Sigmoid colon (tissue), 7 donors: ENCODE data around the gene SPAG4. TPM values are rescaled to one million over a fixed set of nuclear protein-coding genes. Genes with fewer than 3 reads are reported as not detected.
A peak's percentile ranks its signal among the peaks of the same experiment; 100 is the strongest.

Experiments used
- DNase-seq: peaks from one replicate; pipeline ENCODE4 v3.0.0-alpha.2; 2019
- H3K27ac ChIP-seq, 4 donors: fragments of 200-600 bp; sonication (generic); one replicate each; pipeline ENCODE4 v1.5.1; 2016 to 2019; ENCODE audit warnings: mild to moderate bottlenecking in 1 of 4
- H3K27me3 ChIP-seq, 3 donors: fragments of 200-600 bp; sonication (generic); one replicate each; pipeline ENCODE4 v1.5.1; 2019; ENCODE audit warnings: mild to moderate bottlenecking in 1 of 3
- H3K36me3 ChIP-seq, 4 donors: fragments of 200-600 bp; sonication (generic); one replicate each; pipeline ENCODE4 v1.5.1; 2016 to 2019
- H3K4me1 ChIP-seq, 4 donors: fragments of 200-600 bp; sonication (generic); one replicate each; pipeline ENCODE4 v1.5.1; 2017 to 2019
- H3K4me3 ChIP-seq, 4 donors: fragments of 200-600 bp; sonication (generic); one replicate each; pipeline ENCODE4 v1.5.1; 2017 to 2019; ENCODE audit warnings: mild to moderate bottlenecking in 2 of 4, moderate library complexity in 1 of 4
- H3K9me3 ChIP-seq, 4 donors: fragments of 200-600 bp in 3 of 4; sonication (generic) in 3 of 4; one replicate each; pipeline versions ENCODE4 v1.5.1 to v1.6.1; 2013 to 2019
- EP300 ChIP-seq, 4 donors: sonication (generic); formaldehyde crosslinking; IDR thresholded peaks; one replicate each; pipeline ENCODE4 v1.6.1; 2017; ENCODE audit warnings: antibody characterized with exemption in 4 of 4
- POLR2A ChIP-seq, 2 donors: fragments of 450-650 bp; IDR thresholded peaks; one replicate each; pipeline ENCODE4 v1.6.1; 2016; ENCODE audit warnings: antibody characterized with exemption in 2 of 2, mild to moderate bottlenecking in 2 of 2, moderate library complexity in 2 of 2
- POLR2AphosphoS5 ChIP-seq, 4 donors: sonication (generic); formaldehyde crosslinking; IDR thresholded peaks; one replicate each; pipeline ENCODE4 v1.6.1; 2017; ENCODE audit warnings: antibody characterized with exemption in 4 of 4
- WGBS, 2 donors: extraction: QIAGEN DNeasy Blood & Tissue Kit; methylation state at CpG; one replicate each; pipeline ENCODE4 v1.1.7; 2013; 5-methylcytosine and 5-hydroxymethylcytosine counted together
- intact Hi-C: fragments of 100-400 bp; cut with DNase I; formaldehyde crosslinking; loops from one replicate; pipeline ENCODE4 v1.15.1; 2023
- polyA plus RNA-seq, 3 donors: library from polyadenylated mRNA; stranded (reverse); fragments of 200-250 nt; gene quantifications; one replicate each; pipeline ENCODE4 v1.2.3, GENCODE V29; 2013
- total RNA-seq, 4 donors: library from RNA; depleted of rRNA; stranded (reverse); fragments of >200 nt; gene quantifications; one replicate each; pipeline ENCODE4 v1.1.0, GENCODE V29; 2016
- TF ChIP-seq, protein P1 (sequence below), 4 experiments: fragments of 450-650 bp in 3 of 4; fragments of 200-600 bp in 1 of 4; IDR thresholded peaks; one replicate each; pipeline ENCODE4 v1.5.1; 2016 to 2019; ENCODE audit warnings: antibody characterized with exemption in 4 of 4, mild to moderate bottlenecking in 3 of 4, moderate library complexity in 2 of 4
- donor health status: healthy with polysubstance abuse.
- donor health status: Bipolar disorder and iron deficiency.
- donor health status: healthy.

Gene SPAG4, protein sequence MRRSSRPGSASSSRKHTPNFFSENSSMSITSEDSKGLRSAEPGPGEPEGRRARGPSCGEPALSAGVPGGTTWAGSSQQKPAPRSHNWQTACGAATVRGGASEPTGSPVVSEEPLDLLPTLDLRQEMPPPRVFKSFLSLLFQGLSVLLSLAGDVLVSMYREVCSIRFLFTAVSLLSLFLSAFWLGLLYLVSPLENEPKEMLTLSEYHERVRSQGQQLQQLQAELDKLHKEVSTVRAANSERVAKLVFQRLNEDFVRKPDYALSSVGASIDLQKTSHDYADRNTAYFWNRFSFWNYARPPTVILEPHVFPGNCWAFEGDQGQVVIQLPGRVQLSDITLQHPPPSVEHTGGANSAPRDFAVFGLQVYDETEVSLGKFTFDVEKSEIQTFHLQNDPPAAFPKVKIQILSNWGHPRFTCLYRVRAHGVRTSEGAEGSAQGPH
- total RNA-seq (10 to 100 TPM in 1 of 4 donors, 1 to 10 TPM in 3; 3.3 to 10.5 (median 4.6) TPM), polyA plus RNA-seq (1 to 10 TPM in 2 of 3 donors, not detected in 1; 4.1 to 4.2 TPM)

DNA sequence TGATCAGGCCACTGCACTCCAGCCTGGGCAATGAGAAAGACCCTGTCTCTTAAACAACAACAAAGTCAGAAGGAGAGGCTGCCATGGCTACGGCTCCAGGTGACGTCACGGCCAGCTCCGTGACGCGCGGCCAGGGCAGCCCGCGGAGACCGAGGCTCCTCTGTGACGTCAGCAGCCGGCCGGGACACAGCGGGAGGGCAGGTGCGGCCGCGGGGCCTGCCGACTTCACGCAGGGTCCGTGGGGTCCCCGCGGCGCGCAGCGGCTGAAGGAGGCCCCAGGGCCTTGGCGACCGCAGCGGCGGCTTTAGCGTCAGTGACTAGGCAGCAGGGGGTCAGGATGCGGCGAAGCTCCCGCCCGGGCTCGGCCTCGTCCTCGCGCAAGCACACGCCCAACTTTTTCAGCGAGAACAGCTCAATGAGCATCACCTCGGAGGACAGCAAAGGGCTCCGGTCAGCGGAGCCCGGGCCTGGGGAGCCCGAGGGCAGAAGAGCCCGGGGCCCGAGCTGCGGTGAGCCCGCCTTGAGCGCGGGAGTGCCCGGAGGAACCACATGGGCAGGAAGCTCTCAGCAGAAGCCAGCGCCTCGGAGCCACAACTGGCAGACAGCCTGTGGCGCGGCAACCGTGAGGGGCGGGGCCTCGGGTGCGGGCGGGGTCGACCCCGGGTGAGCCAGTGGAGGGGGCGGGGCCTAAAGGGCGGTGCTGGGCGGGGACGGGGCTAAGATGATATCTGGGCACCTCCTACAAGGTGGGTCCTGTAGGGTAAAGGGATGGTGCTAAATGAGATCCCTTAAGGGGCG lies at the start of gene SPAG4:
Gene SPAG4, plus strand, starts transcription at position 163 of the 798 bp plus-strand sequence. Its CDS starts 175 bp downstream, at position 338.
- DNase-seq, result peak; percentile 99
- Histone ChIP-seq H3K9me3 (no peaks in the 10 kb centered on the region), H3K4me3 (peak within 1 kb of the TSS; percentile 46 to 58 (median 52)), H3K27ac (peak within 1 kb of the TSS; percentile 85 to 99 (median 92)), H3K36me3 (no peaks in the 10 kb centered on the region), H3K27me3 (no peaks in the 10 kb centered on the region), H3K4me1 (peaks cover 0 to 43% (median 33%) of the 10 kb centered on the region in 4 donors)
- intact Hi-C loops, result loop anchor here (2.0 to 5.0 kb wide), 3 partner anchors 74 to 127 kb away; partner anchors contain the start of genes ERGIC3, NFS1, RBM39 and ROMO1
- TF ChIP-seq POLR2AphosphoS5 (IDR thresholded peaks at IDR 0.05) (peak; percentile 75 to 87 (median 80)), POLR2A (IDR thresholded peaks at IDR 0.05) (peak; percentile 62 to 72), EP300 (IDR thresholded peaks at IDR 0.05) (peak in 2 of 4 donors; percentile 39 to 63)
- TF ChIP-seq, protein P1, sequence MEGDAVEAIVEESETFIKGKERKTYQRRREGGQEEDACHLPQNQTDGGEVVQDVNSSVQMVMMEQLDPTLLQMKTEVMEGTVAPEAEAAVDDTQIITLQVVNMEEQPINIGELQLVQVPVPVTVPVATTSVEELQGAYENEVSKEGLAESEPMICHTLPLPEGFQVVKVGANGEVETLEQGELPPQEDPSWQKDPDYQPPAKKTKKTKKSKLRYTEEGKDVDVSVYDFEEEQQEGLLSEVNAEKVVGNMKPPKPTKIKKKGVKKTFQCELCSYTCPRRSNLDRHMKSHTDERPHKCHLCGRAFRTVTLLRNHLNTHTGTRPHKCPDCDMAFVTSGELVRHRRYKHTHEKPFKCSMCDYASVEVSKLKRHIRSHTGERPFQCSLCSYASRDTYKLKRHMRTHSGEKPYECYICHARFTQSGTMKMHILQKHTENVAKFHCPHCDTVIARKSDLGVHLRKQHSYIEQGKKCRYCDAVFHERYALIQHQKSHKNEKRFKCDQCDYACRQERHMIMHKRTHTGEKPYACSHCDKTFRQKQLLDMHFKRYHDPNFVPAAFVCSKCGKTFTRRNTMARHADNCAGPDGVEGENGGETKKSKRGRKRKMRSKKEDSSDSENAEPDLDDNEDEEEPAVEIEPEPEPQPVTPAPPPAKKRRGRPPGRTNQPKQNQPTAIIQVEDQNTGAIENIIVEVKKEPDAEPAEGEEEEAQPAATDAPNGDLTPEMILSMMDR (IDR thresholded peaks at IDR 0.05), result no peak
- WGBS, 2 donors, result 1% methylated on average over 68 of the region's 68 CpGs

DNA sequence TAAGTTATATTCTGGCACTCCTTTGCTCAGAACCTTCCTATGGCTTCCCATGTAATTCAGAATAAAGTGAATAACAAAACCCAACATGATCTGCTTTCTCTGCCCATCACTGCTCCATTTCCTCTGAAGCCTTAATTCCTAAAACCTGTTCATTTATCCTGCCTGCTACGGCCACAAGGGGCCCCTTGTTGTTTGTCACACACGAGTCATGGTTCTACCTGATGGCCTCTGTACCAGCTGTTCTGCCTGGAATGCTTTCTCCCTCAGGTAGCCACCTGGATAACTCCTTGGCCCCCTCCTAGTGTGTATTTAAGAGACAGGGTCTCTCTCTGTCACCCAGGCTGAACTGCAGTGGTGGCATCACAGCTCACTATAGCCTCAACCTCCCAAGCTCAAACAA lies 47.0 kb upstream of the SPAG4 start:
- no peak for TF ChIP-seq POLR2AphosphoS5 (IDR thresholded peaks at IDR 0.05)
- TF ChIP-seq EP300 (IDR thresholded peaks at IDR 0.05), result no peak
- no peak for TF ChIP-seq POLR2A (IDR thresholded peaks at IDR 0.05)
- TF ChIP-seq, protein P1 (IDR thresholded peaks at IDR 0.05), result no peak
- Histone ChIP-seq H3K4me1 (no peaks in the 10 kb centered on the region), H3K36me3 (no peaks in the 10 kb centered on the region), H3K9me3 (peaks cover 0 to 6% (median under 1%) of the 10 kb centered on the region in 4 donors), H3K27ac (no peak overlapping the region), H3K27me3 (no peaks in the 10 kb centered on the region), H3K4me3 (no peak overlapping the region)
- intact Hi-C loops, result no loop called here
- no peak for DNase-seq
- 2 to 17% methylated on average over 2 of the region's 2 CpGs for WGBS, 2 donors

DNA sequence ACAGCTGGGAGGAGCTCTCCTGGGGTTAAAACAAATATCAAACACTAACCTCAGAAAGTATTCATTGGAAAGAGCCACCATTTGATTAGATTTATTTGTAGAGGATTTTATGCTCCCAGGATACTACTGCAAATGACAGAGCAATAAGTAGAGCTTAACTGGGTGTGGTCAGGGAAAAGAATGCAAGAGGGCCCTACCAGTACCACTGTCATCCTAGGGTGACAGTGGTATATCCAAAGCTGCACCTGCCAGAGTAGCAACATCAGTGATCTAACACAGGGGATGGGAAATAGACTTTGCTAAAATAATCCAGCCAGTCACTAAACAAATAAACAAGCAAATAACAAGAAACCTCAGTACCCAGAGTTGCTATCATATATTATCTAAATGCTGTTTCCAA lies 44.1 kb upstream of the SPAG4 start:
- DNase-seq, result no peak
- Histone ChIP-seq H3K36me3 (no peaks in the 10 kb centered on the region), H3K4me1 (no peaks in the 10 kb centered on the region), H3K9me3 (peaks cover 0 to 6% (median under 1%) of the 10 kb centered on the region in 4 donors), H3K27ac (no peak overlapping the region), H3K4me3 (no peak overlapping the region), H3K27me3 (no peaks in the 10 kb centered on the region)
- intact Hi-C loops, result no loop called here
- TF ChIP-seq EP300 (IDR thresholded peaks at IDR 0.05) (no peak), POLR2A (IDR thresholded peaks at IDR 0.05) (no peak), POLR2AphosphoS5 (IDR thresholded peaks at IDR 0.05) (no peak)
- TF ChIP-seq, protein P1 (IDR thresholded peaks at IDR 0.05), result no peak

DNA sequence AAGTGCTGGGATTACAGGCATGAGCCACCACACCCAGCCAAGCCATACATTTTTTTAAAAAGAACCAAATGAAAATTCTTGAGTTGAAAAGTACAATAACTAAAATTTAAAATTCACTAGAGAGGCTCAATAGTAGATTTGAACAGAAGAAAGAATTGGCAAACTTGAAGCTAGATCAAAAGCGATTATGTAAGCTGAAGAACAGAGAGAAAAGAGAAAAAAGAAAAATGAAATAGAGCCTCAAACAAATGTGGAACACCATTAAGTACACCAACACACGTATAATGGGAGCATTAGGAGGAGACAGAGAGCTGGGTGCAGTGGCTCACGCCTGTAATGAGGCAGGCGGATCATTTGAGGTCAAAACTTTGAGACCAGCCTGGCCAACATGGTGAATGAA lies 42.8 kb upstream of the SPAG4 start:
- intact Hi-C loops, result no loop called here

More for the DNA sequence above, 42.8 kb upstream of the SPAG4 start:
- Histone ChIP-seq H3K36me3 (no peaks in the 10 kb centered on the region), H3K4me1 (no peaks in the 10 kb centered on the region), H3K27me3 (no peaks in the 10 kb centered on the region), H3K4me3 (no peak overlapping the region), H3K9me3 (peaks cover 0 to 6% (median under 1%) of the 10 kb centered on the region in 4 donors), H3K27ac (no peak overlapping the region)
- TF ChIP-seq POLR2A (IDR thresholded peaks at IDR 0.05) (no peak), POLR2AphosphoS5 (IDR thresholded peaks at IDR 0.05) (no peak), EP300 (IDR thresholded peaks at IDR 0.05) (no peak)
- TF ChIP-seq, protein P1 (IDR thresholded peaks at IDR 0.05), result no peak
- WGBS, 2 donors, result 93 to 98% methylated on average over 4 of the region's 4 CpGs
- DNase-seq, result no peak
